Esophagus muscularis mucosa (tissue), 3 donors: ENCODE data around the gene EMP1.

Experiments
- CTCF ChIP-seq, 3 experiments: fragments of 200-600 bp in 2 of 3; fragments of 450-650 bp in 1 of 3; sonication (generic) in 2 of 3; IDR thresholded peaks; one replicate each; pipeline ENCODE4 v1.5.1; 2017 to 2019; ENCODE audit warnings: antibody characterized with exemption in 3 of 3, mild to moderate bottlenecking in 2 of 3, moderate library complexity in 1 of 3
- POLR2A ChIP-seq: fragments of 450-650 bp; IDR thresholded peaks from one replicate; pipeline ENCODE4 v1.6.1; 2017; ENCODE audit warnings: antibody characterized with exemption, moderate library complexity, mild to moderate bottlenecking, low read depth
- POLR2AphosphoS5 ChIP-seq, 2 donors: sonication (generic); formaldehyde crosslinking; IDR thresholded peaks; one replicate each; pipeline ENCODE4 v1.6.1; 2017; ENCODE audit warnings: antibody characterized with exemption in 2 of 2

GRCh38 chr12:13253966-13254760, 57.6 kb downstream of the EMP1 start:
- TF ChIP-seq CTCF (IDR thresholded peaks at IDR 0.05) = no peak
- no peak for TF ChIP-seq POLR2A
- TF ChIP-seq POLR2AphosphoS5 (IDR thresholded peaks at IDR 0.05) = no peak
